Chondrocyte (in vitro differentiated cells): Measurements from ENCODE around the gene AQP9. TPM values are rescaled to one million over a fixed set of nuclear protein-coding genes. Genes with fewer than 3 reads are reported as not detected.

Source experiments
- DNase-seq: peaks from one replicate; pipeline ENCODE4 v3.0.0; 2021; ENCODE audit warnings: mixed read lengths, low spot score
- H3K27ac Mint-ChIP-seq: one replicate; pipeline ENCODE4 v1.8.0; 2021; ENCODE audit warnings: mild to moderate bottlenecking, moderate library complexity, mixed read lengths; ENCODE audit not compliant: unreplicated experiment
- H3K27me3 Mint-ChIP-seq: 2 replicates; pipeline ENCODE4 v1.8.0; 2021; ENCODE audit warnings: low read depth, mixed read lengths
- H3K36me3 Mint-ChIP-seq: 2 replicates; pipeline ENCODE4 v1.8.0; 2021; ENCODE audit warnings: low read depth, mixed read lengths
- H3K4me1 Mint-ChIP-seq: 2 replicates; pipeline ENCODE4 v1.8.0; 2021; ENCODE audit warnings: low read depth, mild to moderate bottlenecking, mixed read lengths
- H3K4me3 Mint-ChIP-seq: one replicate; pipeline ENCODE4 v1.8.0; 2021; ENCODE audit warnings: mild to moderate bottlenecking, moderate library complexity, mixed read lengths; ENCODE audit not compliant: unreplicated experiment
- H3K9me3 Mint-ChIP-seq: 2 replicates; pipeline ENCODE4 v1.8.0; 2021; ENCODE audit warnings: low read depth, mixed read lengths
- CTCF ChIP-seq: fragments of 200-600 bp; sonication (generic); IDR thresholded peaks from 2 replicates; pipeline ENCODE4 v1.5.0; 2021; ENCODE audit warnings: antibody characterized with exemption, mild to moderate bottlenecking, moderate library complexity
- total RNA-seq: library from RNA; stranded (reverse); gene quantifications from 3 replicates; pipeline ENCODE4 v1.2.1, GENCODE V29; 2021

AQP9 gene
- total RNA-seq, 1 donor from 2014 or later = not detected

GRCh38 chr15:58213587-58214338 lies 75.6 kb downstream of the AQP9 start:
- Mint-ChIP-seq H3K4me3 (no peak overlapping the region), H3K9me3 (peaks cover under 1% of the 10 kb centered on the region), H3K27ac (peak overlapping the region; percentile 77), H3K27me3 (no peaks in the 10 kb centered on the region), H3K36me3 (no peaks in the 10 kb centered on the region), H3K4me1 (peaks cover 17% of the 10 kb centered on the region)
- TF ChIP-seq CTCF = no peak
- DNase-seq = no peak

- H3K27me3 Mint-ChIP-seq = no peaks in the 10 kb centered on the region
- H3K27ac Mint-ChIP-seq = no peak overlapping the region
These were observed 76.6 kb downstream of the AQP9 start for GRCh38 chr15:58214591-58215340.

GRCh38 chr15:58217460-58217859 lies 79.3 kb downstream of the AQP9 start:
- H3K4me3 Mint-ChIP-seq = no peak overlapping the region
- TF ChIP-seq CTCF = peak; percentile 45
- H3K36me3 Mint-ChIP-seq = peaks cover 2% of the 10 kb centered on the region
- no peak overlapping the region for H3K27ac Mint-ChIP-seq
- DNase-seq = no peak
- H3K9me3 Mint-ChIP-seq = peaks cover 14% of the 10 kb centered on the region
- peaks cover 17% of the 10 kb centered on the region for H3K4me1 Mint-ChIP-seq
- no peaks in the 10 kb centered on the region for H3K27me3 Mint-ChIP-seq

More at GRCh38 chr15:58214591-58215340, 76.6 kb downstream of the AQP9 start:
- Mint-ChIP-seq H3K9me3 (peaks cover 8% of the 10 kb centered on the region), H3K4me1 (peaks cover 17% of the 10 kb centered on the region), H3K4me3 (no peak overlapping the region), H3K36me3 (no peaks in the 10 kb centered on the region)
- TF ChIP-seq CTCF = no peak
- DNase-seq = no peak

- Mint-ChIP-seq H3K27me3 (no peaks in the 10 kb centered on the region), H3K4me1 (peaks cover 11% of the 10 kb centered on the region), H3K27ac (no peak overlapping the region), H3K4me3 (no peak overlapping the region), H3K9me3 (peaks cover 14% of the 10 kb centered on the region), H3K36me3 (peaks cover 2% of the 10 kb centered on the region)
- TF ChIP-seq CTCF = peak; percentile 75
- no peak for DNase-seq
These were observed 83.5 kb downstream of the AQP9 start for GRCh38 chr15:58221591-58222241.

GRCh38 chr15:58222679-58223078 lies 84.5 kb downstream of the AQP9 start:
- H3K27ac Mint-ChIP-seq = no peak overlapping the region
- peaks cover 14% of the 10 kb centered on the region for H3K9me3 Mint-ChIP-seq
- peaks cover 11% of the 10 kb centered on the region for H3K4me1 Mint-ChIP-seq
- no peak overlapping the region for H3K4me3 Mint-ChIP-seq
- no peaks in the 10 kb centered on the region for H3K27me3 Mint-ChIP-seq
- DNase-seq = no peak
- TF ChIP-seq CTCF = peak; percentile 42
- H3K36me3 Mint-ChIP-seq = peaks cover 2% of the 10 kb centered on the region
